DOHH2 (cell line): ENCODE data around the gene UBE2R2.

ENCODE experiments used
- H3F3A ChIP-seq: fragments of 200-600 bp; sonication (generic), shearing (Covaris generic); 2 replicates; pipeline ENCODE4 v1.6.0; 2016; ENCODE audit warnings: antibody characterized with exemption, mild to moderate bottlenecking; ENCODE audit not compliant: control insufficient read depth, insufficient read depth
- H3K27ac ChIP-seq: fragments of 200-600 bp; sonication (generic); 2 replicates; pipeline ENCODE4 v1.5.1; 2014; ENCODE audit warnings: low read depth, mild to moderate bottlenecking, low read length, moderate library complexity
- H3K27me3 ChIP-seq: fragments of 200-600 bp; sonication (generic); 2 replicates; pipeline ENCODE4 v1.6.1; 2014; ENCODE audit warnings: mild to moderate bottlenecking, low read length, mixed read lengths; ENCODE audit not compliant: control insufficient read depth
- H3K36me3 ChIP-seq: fragments of 200-600 bp; sonication (generic); 2 replicates; pipeline ENCODE4 v1.6.1; 2014; ENCODE audit warnings: mild to moderate bottlenecking, low read length, moderate library complexity, mixed read lengths; ENCODE audit not compliant: control insufficient read depth
- H3K4me1 ChIP-seq: fragments of 200-600 bp; sonication (generic); 2 replicates; pipeline ENCODE4 v1.6.1; 2014; ENCODE audit warnings: mild to moderate bottlenecking, low read length, mixed read lengths; ENCODE audit not compliant: control insufficient read depth
- H3K4me2 ChIP-seq: fragments of 200-600 bp; sonication (generic); 2 replicates; pipeline ENCODE4 v1.6.0; 2014; ENCODE audit warnings: mild to moderate bottlenecking, low read length, moderate library complexity
- H3K4me3 ChIP-seq: fragments of 200-600 bp; sonication (generic); 2 replicates; pipeline ENCODE4 v1.5.1; 2014; ENCODE audit warnings: mild to moderate bottlenecking, low read length, mixed read lengths
- H3K79me2 ChIP-seq: fragments of 200-600 bp; sonication (generic); 2 replicates; pipeline ENCODE4 v1.6.1; 2014; ENCODE audit warnings: mild to moderate bottlenecking, low read length, mixed read lengths; ENCODE audit not compliant: control insufficient read depth
- H3K9me2 ChIP-seq: fragments of 200-600 bp; sonication (generic); replicated peaks from 2 replicates; pipeline ENCODE4 v1.6.1; 2014; ENCODE audit warnings: mild to moderate bottlenecking, low read length, mixed read lengths; ENCODE audit not compliant: control insufficient read depth
- H3K9me3 ChIP-seq: fragments of 200-600 bp; sonication (generic); 2 replicates; pipeline ENCODE4 v1.6.1; 2014; ENCODE audit warnings: antibody characterized with exemption, low read length, mixed read lengths; ENCODE audit not compliant: control insufficient read depth, insufficient read depth
- H4K20me1 ChIP-seq: fragments of 200-600 bp; sonication (generic); 2 replicates; pipeline ENCODE4 v1.6.0; 2014; ENCODE audit warnings: low read depth, mild to moderate bottlenecking, antibody characterized with exemption, low read length, moderate library complexity; ENCODE audit not compliant: control insufficient read depth, insufficient read depth
- EZH2phosphoT487 ChIP-seq: fragments of 200-600 bp; sonication (generic); IDR thresholded peaks from 2 replicates; pipeline ENCODE4 v1.6.1; 2017; ENCODE audit warnings: borderline replicate concordance, mild to moderate bottlenecking, antibody characterized with exemption, low read length, moderate library complexity, mixed read lengths
- TF ChIP-seq, protein P1 (sequence below): fragments of 200-600 bp; sonication (generic); IDR thresholded peaks from one replicate; pipeline ENCODE4 v1.5.1; 2014; ENCODE audit warnings: antibody characterized with exemption, mild to moderate bottlenecking, low read depth, low read length; ENCODE audit not compliant: poor library complexity, severe bottlenecking

UBE2R2 gene

DNA sequence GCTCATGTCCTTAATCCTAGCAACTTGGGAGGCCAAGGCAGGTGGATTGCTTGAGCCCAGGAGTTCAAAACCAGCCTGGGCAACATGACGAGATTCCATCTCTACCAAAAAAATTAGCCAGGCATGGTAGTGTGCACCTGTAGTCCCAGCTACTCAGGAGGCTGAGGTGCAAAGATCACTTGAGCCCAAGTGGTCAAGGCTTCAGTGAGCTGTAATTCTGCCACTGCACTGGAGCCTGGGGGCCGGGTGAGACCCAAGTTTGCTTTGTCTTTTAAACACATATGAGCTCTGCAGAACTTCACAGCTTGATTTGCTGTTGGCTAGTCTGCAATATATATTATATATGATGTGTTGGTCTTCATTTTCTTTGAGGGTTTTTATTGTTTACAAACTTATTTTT, 89.8 kb downstream of the UBE2R2 start:
- peaks cover 17% of the 10 kb centered on the region for H3K4me1 ChIP-seq
- H3K27ac ChIP-seq: no peak overlapping the region
- H3F3A ChIP-seq: 0 out of 2 replicates have a peak, but pooled peaks cover 2% of the 10 kb centered on the region
- H3K36me3 ChIP-seq: peaks cover 64% of the 10 kb centered on the region
- no peak overlapping the region for H3K4me3 ChIP-seq
- no peaks in the 10 kb centered on the region for H3K9me3 ChIP-seq
- H4K20me1 ChIP-seq: no peaks in the 10 kb centered on the region
- no peaks in the 10 kb centered on the region for H3K9me2 ChIP-seq
- TF ChIP-seq EZH2phosphoT487: no peak
- TF ChIP-seq, protein P1, sequence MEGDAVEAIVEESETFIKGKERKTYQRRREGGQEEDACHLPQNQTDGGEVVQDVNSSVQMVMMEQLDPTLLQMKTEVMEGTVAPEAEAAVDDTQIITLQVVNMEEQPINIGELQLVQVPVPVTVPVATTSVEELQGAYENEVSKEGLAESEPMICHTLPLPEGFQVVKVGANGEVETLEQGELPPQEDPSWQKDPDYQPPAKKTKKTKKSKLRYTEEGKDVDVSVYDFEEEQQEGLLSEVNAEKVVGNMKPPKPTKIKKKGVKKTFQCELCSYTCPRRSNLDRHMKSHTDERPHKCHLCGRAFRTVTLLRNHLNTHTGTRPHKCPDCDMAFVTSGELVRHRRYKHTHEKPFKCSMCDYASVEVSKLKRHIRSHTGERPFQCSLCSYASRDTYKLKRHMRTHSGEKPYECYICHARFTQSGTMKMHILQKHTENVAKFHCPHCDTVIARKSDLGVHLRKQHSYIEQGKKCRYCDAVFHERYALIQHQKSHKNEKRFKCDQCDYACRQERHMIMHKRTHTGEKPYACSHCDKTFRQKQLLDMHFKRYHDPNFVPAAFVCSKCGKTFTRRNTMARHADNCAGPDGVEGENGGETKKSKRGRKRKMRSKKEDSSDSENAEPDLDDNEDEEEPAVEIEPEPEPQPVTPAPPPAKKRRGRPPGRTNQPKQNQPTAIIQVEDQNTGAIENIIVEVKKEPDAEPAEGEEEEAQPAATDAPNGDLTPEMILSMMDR: no peak
- H3K79me2 ChIP-seq: peaks cover 86% of the 10 kb centered on the region
- H3K27me3 ChIP-seq: no peaks in the 10 kb centered on the region
- H3K4me2 ChIP-seq: no peak overlapping the region

DNA sequence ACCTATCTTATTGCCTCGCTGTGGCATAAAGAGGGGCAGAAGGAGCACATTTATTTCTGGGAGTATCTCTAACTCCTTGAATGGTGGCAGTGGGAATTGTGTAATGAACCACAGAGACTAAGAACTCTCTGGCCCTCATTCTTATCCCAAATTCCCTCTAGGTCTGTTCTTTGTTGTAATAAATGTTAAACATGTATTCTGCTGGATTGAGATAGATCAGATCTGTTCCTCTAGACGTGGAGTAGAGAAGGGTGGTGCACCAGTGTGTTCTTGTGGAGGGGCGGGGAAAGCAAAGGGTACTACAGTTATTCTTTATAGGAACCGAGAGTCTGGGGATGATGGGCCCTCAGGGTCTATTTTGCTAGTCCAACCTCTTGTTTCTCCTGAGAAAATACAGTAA, 90.4 kb downstream of the UBE2R2 start:
- no peak overlapping the region for H3K4me3 ChIP-seq
- no peak overlapping the region for H3K4me2 ChIP-seq
- no peaks in the 10 kb centered on the region for H3K9me2 ChIP-seq
- H3K9me3 ChIP-seq: no peaks in the 10 kb centered on the region
- peaks cover 17% of the 10 kb centered on the region for H3K4me1 ChIP-seq
- H4K20me1 ChIP-seq: no peaks in the 10 kb centered on the region
- no peaks in the 10 kb centered on the region for H3K27me3 ChIP-seq
- H3K36me3 ChIP-seq: peaks cover 64% of the 10 kb centered on the region
- no peak for TF ChIP-seq EZH2phosphoT487
- TF ChIP-seq, protein P1: no peak
- no peak overlapping the region for H3K27ac ChIP-seq
- peaks cover 80% of the 10 kb centered on the region for H3K79me2 ChIP-seq
- 0 out of 2 replicates have a peak, but pooled peaks cover 2% of the 10 kb centered on the region for H3F3A ChIP-seq

DNA sequence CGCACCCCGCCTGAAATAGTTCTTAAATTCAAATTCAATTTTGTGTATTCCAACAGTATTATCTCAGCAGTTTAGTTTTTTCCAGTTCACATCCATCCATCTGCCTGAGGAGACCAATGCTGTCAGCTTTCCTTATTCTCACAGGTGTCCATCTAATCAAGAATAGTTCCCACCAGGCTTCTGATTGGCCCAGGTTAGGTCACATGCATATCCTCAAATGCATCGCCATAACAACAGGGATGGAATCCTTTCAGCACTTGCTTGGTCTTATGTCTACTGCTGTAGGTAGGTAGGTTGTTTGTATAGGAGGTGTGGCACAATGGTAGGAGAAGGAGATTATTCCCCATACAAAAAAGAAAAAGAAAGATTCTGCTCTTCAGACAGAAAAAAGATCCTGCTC, 91.2 kb downstream of the UBE2R2 start:
- Histone ChIP-seq H3K27me3 (no peaks in the 10 kb centered on the region), H3K36me3 (peaks cover 68% of the 10 kb centered on the region), H3K4me2 (no peak overlapping the region), H3K4me1 (peaks cover 17% of the 10 kb centered on the region), H3F3A (0 out of 2 replicates have a peak, but pooled peaks cover 2% of the 10 kb centered on the region), H3K4me3 (no peak overlapping the region), H4K20me1 (no peaks in the 10 kb centered on the region), H3K9me2 (no peaks in the 10 kb centered on the region), H3K79me2 (peaks cover 75% of the 10 kb centered on the region), H3K9me3 (no peaks in the 10 kb centered on the region), H3K27ac (no peak overlapping the region)
- TF ChIP-seq, protein P1: no peak
- TF ChIP-seq EZH2phosphoT487: no peak
